SK-N-SH treated with all-trans-retinoic acid at 6 μM for 48 hours (cell line): ENCODE results near the gene CFL1.
A peak's percentile ranks its signal among the peaks of the same experiment; 100 is the strongest.

Experiments
- ATAC-seq: fragments of 200-7000 bp; cut with Tn5 transposase; 3 replicates; pipeline ENCODE4 v1.9.1; 2020; ENCODE audit warnings: mild to moderate bottlenecking, moderate library complexity
- ARNTL ChIP-seq: fragments of 450-650 bp; formaldehyde crosslinking; IDR thresholded peaks from 2 replicates; pipeline ENCODE4 v1.5.0; 2020; ENCODE audit warnings: low read depth, mild to moderate bottlenecking, moderate library complexity, borderline replicate concordance
- BACH2 ChIP-seq: fragments of 250-450 bp; sonication (Bioruptor Pico); IDR thresholded peaks from 2 replicates; pipeline ENCODE4 v1.9.0; 2021; ENCODE audit warnings: mild to moderate bottlenecking, borderline replicate concordance
- CREB5 ChIP-seq: fragments of 250-450 bp; sonication (Bioruptor Pico); IDR thresholded peaks from 2 replicates; pipeline ENCODE4 v1.5.1; 2020; ENCODE audit warnings: low read depth, mild to moderate bottlenecking, moderate library complexity
- CSDC2 ChIP-seq: fragments of 250-450 bp; sonication (Bioruptor Pico); IDR thresholded peaks from 2 replicates; pipeline ENCODE4 v1.5.0; 2020; ENCODE audit warnings: mild to moderate bottlenecking, moderate library complexity
- CSRNP3 ChIP-seq: fragments of 250-450 bp; sonication (Bioruptor Pico); IDR thresholded peaks from 2 replicates; pipeline ENCODE4 v1.5.1; 2021; ENCODE audit warnings: mild to moderate bottlenecking, moderate library complexity
- ESRRG ChIP-seq: fragments of 250-450 bp; sonication (Bioruptor Pico); IDR thresholded peaks from 2 replicates; pipeline ENCODE4 v1.6.1; 2021; ENCODE audit warnings: mild to moderate bottlenecking
- GLIS3 ChIP-seq: fragments of 250-450 bp; sonication (Bioruptor Pico); IDR thresholded peaks from 2 replicates; pipeline ENCODE4 v1.5.0; 2020; ENCODE audit warnings: mild to moderate bottlenecking, moderate library complexity
- ISL1 ChIP-seq: fragments of 250-450 bp; sonication (Bioruptor Pico); IDR thresholded peaks from 2 replicates; pipeline ENCODE4 v2.1.2; 2022; ENCODE audit warnings: mild to moderate bottlenecking, moderate library complexity
- OSR1 ChIP-seq: fragments of 250-450 bp; sonication (Bioruptor Pico); IDR thresholded peaks from 2 replicates; pipeline ENCODE4 v1.8.0; 2022; ENCODE audit warnings: moderate library complexity, mild to moderate bottlenecking, inconsistent platforms
- POU6F1 ChIP-seq: fragments of 250-450 bp; sonication (Bioruptor Pico); IDR thresholded peaks from 2 replicates; pipeline ENCODE4 v1.8.0; 2021; ENCODE audit warnings: low read depth, mild to moderate bottlenecking, moderate library complexity, borderline replicate concordance
- PPARA ChIP-seq: fragments of 250-450 bp; sonication (Bioruptor Pico); IDR thresholded peaks from 2 replicates; pipeline ENCODE4 v1.5.0; 2020; ENCODE audit warnings: mild to moderate bottlenecking, borderline replicate concordance
- RARB ChIP-seq: fragments of 250-450 bp; sonication (Bioruptor Pico); IDR thresholded peaks from 2 replicates; pipeline ENCODE4 v1.8.0; 2021; ENCODE audit warnings: mild to moderate bottlenecking, moderate library complexity
- SNAI2 ChIP-seq: fragments of 250-450 bp; sonication (Bioruptor Pico); IDR thresholded peaks from 2 replicates; pipeline ENCODE4 v1.5.0; 2020; ENCODE audit warnings: mild to moderate bottlenecking, moderate library complexity
- TCF4 ChIP-seq: fragments of 250-450 bp; sonication (Bioruptor Pico); IDR thresholded peaks from 2 replicates; pipeline ENCODE4 v1.8.0; 2021; ENCODE audit warnings: mild to moderate bottlenecking, moderate library complexity, borderline replicate concordance
- TOX ChIP-seq: fragments of 250-450 bp; sonication (Bioruptor Pico); IDR thresholded peaks from 2 replicates; pipeline ENCODE4 v1.8.0; 2021; ENCODE audit warnings: mild to moderate bottlenecking, moderate library complexity, borderline replicate concordance
- ZC3H10 ChIP-seq: fragments of 250-450 bp; sonication (Bioruptor Pico); IDR thresholded peaks from 2 replicates; pipeline ENCODE4 v1.5.1; 2021; ENCODE audit warnings: mild to moderate bottlenecking, moderate library complexity
- ZFP3 ChIP-seq: fragments of 250-450 bp; sonication (Bioruptor Pico); IDR thresholded peaks from 2 replicates; pipeline ENCODE4 v1.5.0; 2020; ENCODE audit warnings: mild to moderate bottlenecking, moderate library complexity
- ZFP30 ChIP-seq: fragments of 450-650 bp; formaldehyde crosslinking; IDR thresholded peaks from 2 replicates; pipeline ENCODE4 v1.5.0; 2022; ENCODE audit warnings: mild to moderate bottlenecking, moderate library complexity
- ZNF565 ChIP-seq: fragments of 450-650 bp; formaldehyde crosslinking; conservative IDR thresholded peaks from 2 replicates; pipeline ENCODE4 v1.5.0; 2020; ENCODE audit warnings: low read depth, mild to moderate bottlenecking, moderate library complexity
- ZNF70 ChIP-seq: fragments of 450-650 bp; formaldehyde crosslinking; IDR thresholded peaks from 2 replicates; pipeline ENCODE4 v1.5.0; 2020; ENCODE audit warnings: mild to moderate bottlenecking, moderate library complexity
- TF ChIP-seq, protein P1 (sequence below): fragments of 250-450 bp; sonication (Bioruptor Pico); IDR thresholded peaks from 2 replicates; pipeline ENCODE4 v1.8.0; 2020; ENCODE audit warnings: mild to moderate bottlenecking, moderate library complexity, borderline replicate concordance

The CFL1 gene

DNA sequence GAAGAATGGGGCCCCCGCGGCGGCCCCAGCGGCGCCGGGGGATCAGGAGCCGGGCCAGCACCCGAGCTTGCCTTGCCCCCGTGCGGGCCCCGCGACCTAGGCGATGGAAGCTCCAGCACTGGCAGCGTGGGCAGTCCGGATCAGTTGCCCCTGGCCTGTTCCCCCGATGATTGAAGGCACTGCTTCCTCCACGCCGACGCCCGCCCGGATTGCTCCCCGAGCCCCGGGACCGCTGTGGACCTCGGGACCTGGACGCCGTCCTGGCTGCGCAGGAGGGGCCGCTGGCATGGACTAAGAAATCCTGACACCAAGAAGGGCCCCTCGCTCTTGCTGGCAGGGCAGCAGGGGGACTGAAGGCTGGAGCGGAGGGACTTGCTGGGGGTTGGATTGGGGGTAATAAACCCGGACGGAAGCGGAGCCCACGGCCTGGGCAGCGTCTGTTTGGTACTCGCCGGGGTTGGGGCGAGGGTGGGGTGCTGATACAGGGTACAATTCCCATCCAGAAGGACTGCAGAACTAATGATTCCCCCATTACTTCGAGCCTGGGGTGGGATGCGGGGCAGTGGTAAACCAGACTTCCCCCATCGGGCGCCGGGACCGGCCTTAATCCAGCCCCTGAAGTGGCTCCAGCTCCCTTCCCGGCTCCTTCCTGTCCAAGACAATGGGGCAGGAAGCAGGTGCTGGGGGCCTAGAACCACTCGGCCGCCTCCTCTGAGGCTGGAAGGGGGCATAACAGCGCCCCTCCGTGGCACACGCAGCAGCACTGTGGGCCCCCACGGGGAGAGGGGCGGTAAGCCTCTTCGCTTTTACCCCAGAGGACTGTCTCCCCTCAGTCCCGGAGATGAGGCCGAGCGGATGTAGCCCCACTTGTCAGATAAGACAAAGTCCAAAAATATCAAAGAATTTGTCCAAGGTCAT lies 33.5 kb upstream of the CFL1 start:
- TF ChIP-seq RARB (CRISPR knock-in tag) (no peak), ESRRG (no peak), ARNTL (CRISPR knock-in tag) (no peak), GLIS3 (CRISPR knock-in tag) (no peak)
- ATAC-seq = peak; percentile 0; the same call in 1 of the 3 replicates

- peak; percentile 53 for ATAC-seq
These were observed 32.6 kb upstream of the CFL1 start, which contains the start of gene CCDC85B for GRCh38 chr11:65890324-65891218. Gene CCDC85B (plus strand): TSS chr11:65890673. CDS start chr11:65890784, 111 bp downstream.

DNA sequence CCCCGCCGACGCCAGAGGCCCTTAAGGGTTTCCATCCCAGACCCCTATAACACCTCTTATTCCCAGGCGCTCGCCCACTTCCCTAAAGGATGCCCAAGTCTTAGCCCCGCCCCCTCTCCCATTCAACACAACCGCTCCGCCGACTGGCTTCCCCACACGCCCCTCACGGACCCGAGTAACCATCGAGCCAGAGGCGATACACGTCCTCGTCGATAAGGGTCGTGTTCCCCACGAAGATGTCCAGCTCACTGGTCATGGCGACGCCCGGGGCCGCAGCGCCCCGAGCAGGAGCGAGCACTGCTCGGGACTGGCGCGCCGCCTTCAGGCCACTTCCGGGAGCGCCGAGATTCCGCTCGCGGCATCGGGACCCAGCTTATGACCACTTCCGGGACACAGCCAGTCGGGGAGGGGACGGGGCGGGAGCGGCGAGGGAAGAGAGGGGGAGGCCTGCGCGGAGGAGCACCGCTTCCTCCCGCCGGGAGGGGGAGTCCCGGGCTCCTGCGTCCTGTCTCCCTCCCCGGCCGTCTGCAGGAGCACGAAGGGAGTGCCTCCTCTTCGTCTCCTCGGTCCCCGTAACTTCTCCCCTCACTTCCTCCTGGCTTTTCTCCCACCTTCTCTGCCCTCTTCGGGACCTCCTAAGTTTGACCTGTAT lies 30.3 kb upstream of the CFL1 start, which contains the start of gene FIBP:
Gene FIBP, minus strand, starts transcription at position 309 of the 652 bp plus-strand sequence. Its CDS starts 53 bp downstream, at position 256.
- ATAC-seq = peak; percentile 73
- TF ChIP-seq ZFP3 (CRISPR knock-in tag) (0 out of 2 replicates have a peak, but pooled peaks have one; percentile 15), PPARA (no peak)
- TF ChIP-seq, all 23 proteins: peak for 1

More at GRCh38 chr11:65890324-65891218, 32.6 kb upstream of the CFL1 start, which contains the start of gene CCDC85B:
- TF ChIP-seq ZNF70 (peak; percentile 31; the same call in 1 of the 2 replicates), ARNTL (CRISPR knock-in tag) (peak; percentile 96), CSRNP3 (CRISPR knock-in tag) (no peak)

DNA sequence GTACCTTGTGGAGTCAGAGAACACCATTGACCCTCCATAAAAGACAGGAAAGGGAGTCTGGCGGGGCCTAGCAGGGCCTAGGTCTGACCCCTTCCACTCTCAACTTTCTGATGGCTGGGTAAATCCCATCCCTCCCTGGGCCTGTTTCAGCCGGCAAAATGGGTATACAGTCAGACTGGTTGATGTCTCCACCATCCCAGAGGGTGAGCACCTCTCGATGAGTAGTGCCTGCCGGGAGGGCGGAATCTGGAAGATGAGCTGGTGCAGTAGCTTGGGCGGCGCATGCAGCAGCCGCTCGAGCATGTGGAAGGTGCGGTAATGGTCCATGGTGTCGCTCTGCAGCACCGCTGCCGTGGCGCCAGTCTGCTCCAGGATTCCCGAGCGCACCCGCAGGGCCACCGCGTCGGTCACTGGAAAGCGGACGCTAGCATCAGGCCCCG lies 29.8 kb upstream of the CFL1 start:
- no peak for TF ChIP-seq CSRNP3 (CRISPR knock-in tag)
- TF ChIP-seq POU6F1 = no peak
- TF ChIP-seq ZNF565 (CRISPR knock-in tag) = no peak
- TF ChIP-seq RARB (CRISPR knock-in tag) = no peak
- no peak for TF ChIP-seq CSDC2 (CRISPR knock-in tag)
- TF ChIP-seq CREB5 = no peak
- no peak for TF ChIP-seq TOX (CRISPR knock-in tag)
- no peak for TF ChIP-seq GLIS3 (CRISPR knock-in tag)
- TF ChIP-seq PPARA = no peak
- no peak for TF ChIP-seq ISL1
- no peak for TF ChIP-seq BACH2 (CRISPR knock-in tag)
- TF ChIP-seq ZNF70 = no peak
- no peak for TF ChIP-seq ZFP30 (CRISPR knock-in tag)
- TF ChIP-seq SNAI2 (CRISPR knock-in tag) = no peak
- TF ChIP-seq TCF4 (CRISPR knock-in tag) = no peak
- TF ChIP-seq ZC3H10 (CRISPR knock-in tag) = no peak
- no peak for TF ChIP-seq OSR1
- TF ChIP-seq, protein P1, sequence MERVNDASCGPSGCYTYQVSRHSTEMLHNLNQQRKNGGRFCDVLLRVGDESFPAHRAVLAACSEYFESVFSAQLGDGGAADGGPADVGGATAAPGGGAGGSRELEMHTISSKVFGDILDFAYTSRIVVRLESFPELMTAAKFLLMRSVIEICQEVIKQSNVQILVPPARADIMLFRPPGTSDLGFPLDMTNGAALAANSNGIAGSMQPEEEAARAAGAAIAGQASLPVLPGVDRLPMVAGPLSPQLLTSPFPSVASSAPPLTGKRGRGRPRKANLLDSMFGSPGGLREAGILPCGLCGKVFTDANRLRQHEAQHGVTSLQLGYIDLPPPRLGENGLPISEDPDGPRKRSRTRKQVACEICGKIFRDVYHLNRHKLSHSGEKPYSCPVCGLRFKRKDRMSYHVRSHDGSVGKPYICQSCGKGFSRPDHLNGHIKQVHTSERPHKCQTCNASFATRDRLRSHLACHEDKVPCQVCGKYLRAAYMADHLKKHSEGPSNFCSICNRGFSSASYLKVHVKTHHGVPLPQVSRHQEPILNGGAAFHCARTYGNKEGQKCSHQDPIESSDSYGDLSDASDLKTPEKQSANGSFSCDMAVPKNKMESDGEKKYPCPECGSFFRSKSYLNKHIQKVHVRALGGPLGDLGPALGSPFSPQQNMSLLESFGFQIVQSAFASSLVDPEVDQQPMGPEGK = no peak
- ATAC-seq = peak; percentile 9
